ENCODE measurements around the gene FBXO41.

- no peak for TF ChIP-seq SREBF2 (CRISPR knock-in tag; IDR thresholded peaks at IDR 0.05)
- TF ChIP-seq SMAD3 (CRISPR knock-in tag; conservative IDR thresholded peaks at IDR 0.05) = no peak
- TF ChIP-seq CSDE1 (IDR thresholded peaks at IDR 0.05) = no peak
- TF ChIP-seq ZNF253 (CRISPR knock-in tag; conservative IDR thresholded peaks at IDR 0.05) = no peak
- TF ChIP-seq NRF1 (conservative IDR thresholded peaks at IDR 0.05 in 1 of 2, IDR thresholded peaks at IDR 0.05 in 1 of 2) = no peak
- TF ChIP-seq ARNT (IDR thresholded peaks at IDR 0.05) = no peak
- no peak for TF ChIP-seq CHD4 (IDR thresholded peaks at IDR 0.05; ENCODE audit: insufficient read depth, insufficient replicate concordance, low read depth, low read length, poor library complexity, severe bottlenecking)
- no peak for TF ChIP-seq NEUROD1 (IDR thresholded peaks at IDR 0.05; ENCODE audit: borderline replicate concordance, low read depth, low read length, partially characterized antibody)
- TF ChIP-seq CTCF (IDR thresholded peaks at IDR 0.05 in 2 of 3, conservative IDR thresholded peaks at IDR 0.05 in 1 of 3; ENCODE audit: insufficient read depth in 2 of 3, low read depth in 1 of 3, low read length in 3 of 3) = no peak
Observed at GRCh38 chr2:73243884-73244570, 40.3 kb downstream of the FBXO41 start.
